HCT116 (cell line): ENCODE data around the gene TJP1. TPM values are rescaled to one million over a fixed set of nuclear protein-coding genes. Genes with fewer than 3 reads are reported as not detected.
A peak's percentile ranks its signal among the peaks of the same experiment; 100 is the strongest.

Source experiments
- ATAC-seq: fragments of 200-7000 bp; cut with Tn5 transposase; 2 replicates; pipeline ENCODE4 v1.9.1; 2020; ENCODE audit warnings: mild to moderate bottlenecking, moderate library complexity
- BruUV-seq: library from RNA; stranded (reverse); fragments of 400-500 nt; replicated peaks from 2 replicates; lab custom pipeline; 2021; lab: Mats Ljungman, UMichigan
- CTCF ChIA-PET: fragments of 300-600 bp; sonication (Branson Sonifier 250); formaldehyde crosslinking; loops from one replicate; lab custom pipeline; 2021; ENCODE audit warnings: antibody characterized with exemption; lab: Charles Lee
- POLR2A ChIA-PET: fragments of 300-600, 350-600 bp; sonication (Branson Sonifier 250); formaldehyde crosslinking; loops from one replicate; lab custom pipeline; 2021; ENCODE audit warnings: antibody characterized with exemption; lab: Charles Lee
- RAD21 ChIA-PET, 2 experiments: fragments of 300-600 bp; sonication (Branson Sonifier 250); formaldehyde crosslinking; loops; one replicate each; lab custom pipeline; 2023; ENCODE audit warnings: low total read pairs in 2 of 2; ENCODE audit not compliant: uncharacterized antibody in 2 of 2, unreplicated experiment in 2 of 2, low non-redundant PET in 1 of 2; lab: Charles Lee
- DNase-seq: peaks from one replicate; pipeline ENCODE4 v3.0.0-alpha.2; 2010; ENCODE audit warnings: low read depth, low spot score
- H2AFZ ChIP-seq: fragments of 200-600 bp; shearing (Covaris generic), sonication (generic); 2 replicates; pipeline ENCODE4 v1.6.1; 2017; ENCODE audit warnings: low read depth, mixed run types, mixed read lengths, antibody characterized with exemption, low read length; ENCODE audit not compliant: poor library complexity, severe bottlenecking
- H3K27ac ChIP-seq: 2 replicates; pipeline ENCODE4 v1.5.1; 2012; ENCODE audit warnings: low read depth, low read length
- H3K27me3 ChIP-seq: fragments of 200-600 bp; sonication (generic); 2 replicates; pipeline ENCODE4 v1.6.1; 2016; ENCODE audit warnings: mixed run types, low read length, mixed read lengths; ENCODE audit not compliant: insufficient read depth
- H3K36me3 ChIP-seq, 2 experiments: fragments of 200-500 bp in 1 of 2; fragments of 200-600 bp in 1 of 2; sonication (Bioruptor generic) in 1 of 2; sonication (generic) in 1 of 2; 2 replicates each; pipeline versions ENCODE4 v1.5.1 to v1.6.1; 2014 to 2016; ENCODE audit warnings: low read length in 2 of 2, inconsistent platforms in 1 of 2, mixed read lengths in 1 of 2, mixed run types in 1 of 2; ENCODE audit not compliant: insufficient read depth in 2 of 2, control insufficient read depth in 1 of 2
- H3K4me1 ChIP-seq, 2 experiments: fragments of 200-600 bp in 1 of 2; sonication (generic) in 1 of 2; 2 replicates each; pipeline versions ENCODE4 v1.5.1 to v1.6.1; 2012 to 2017; ENCODE audit warnings: low read length in 2 of 2, inconsistent platforms in 1 of 2, mild to moderate bottlenecking in 1 of 2, mixed read lengths in 1 of 2, mixed run types in 1 of 2, moderate library complexity in 1 of 2; ENCODE audit not compliant: insufficient read depth in 2 of 2, control insufficient read depth in 1 of 2
- H3K4me2 ChIP-seq: fragments of 200-600 bp; sonication (generic); 2 replicates; pipeline ENCODE4 v1.6.1; 2017; ENCODE audit warnings: mixed run types, low read length, mixed read lengths
- H3K4me3 ChIP-seq, 2 experiments: fragments of 200-600 bp in 1 of 2; sonication (generic) in 1 of 2; replicated peaks in 1 of 2; 2 replicates each; pipeline ENCODE4 v1.5.1; 2011 to 2016; ENCODE audit warnings: low read length in 2 of 2, control low read depth in 1 of 2, low read depth in 1 of 2, mild to moderate bottlenecking in 1 of 2, mixed read lengths in 1 of 2, mixed run types in 1 of 2
- H3K79me2 ChIP-seq: fragments of 200-600 bp; sonication (generic); 2 replicates; pipeline ENCODE4 v1.6.1; 2017; ENCODE audit warnings: mild to moderate bottlenecking, mixed run types, low read length, moderate library complexity, mixed read lengths; ENCODE audit not compliant: insufficient read depth
- H3K9ac ChIP-seq: fragments of 200-600 bp; sonication (generic); 2 replicates; pipeline ENCODE4 v1.6.1; 2016; ENCODE audit warnings: low read length, mixed read lengths
- H3K9me2 ChIP-seq: fragments of 200-600 bp; sonication (generic), shearing (Covaris generic); 2 replicates; pipeline ENCODE4 v1.6.1; 2017; ENCODE audit warnings: mixed run types, mild to moderate bottlenecking, moderate library complexity; ENCODE audit not compliant: insufficient read depth
- H3K9me3 ChIP-seq, 2 experiments: fragments of 200-500 bp in 1 of 2; fragments of 200-600 bp in 1 of 2; sonication (Bioruptor generic) in 1 of 2; sonication (generic) in 1 of 2; 2 replicates each; pipeline ENCODE4 v1.6.1; 2014 to 2017; ENCODE audit warnings: low read length in 2 of 2, mixed read lengths in 2 of 2, inconsistent platforms in 1 of 2, low read depth in 1 of 2, mild to moderate bottlenecking in 1 of 2, mixed run types in 1 of 2, moderate library complexity in 1 of 2; ENCODE audit not compliant: control insufficient read depth in 1 of 2, insufficient read depth in 1 of 2
- H4K20me1 ChIP-seq: fragments of 200-600 bp; sonication (generic), shearing (Covaris generic); 2 replicates; pipeline ENCODE4 v1.6.1; 2017; ENCODE audit warnings: mixed run types, mild to moderate bottlenecking, moderate library complexity; ENCODE audit not compliant: insufficient read depth
- EZH2 ChIP-seq: fragments of 200-600 bp; sonication (generic); IDR thresholded peaks from 2 replicates; pipeline ENCODE4 v1.6.1; 2017; ENCODE audit warnings: antibody characterized with exemption, mixed run types
- FOSL1 ChIP-seq: IDR thresholded peaks from 2 replicates; pipeline ENCODE4 v1.6.1; 2012; ENCODE audit warnings: low read depth
- MAX ChIP-seq: IDR thresholded peaks from 2 replicates; pipeline ENCODE4 v1.6.1; 2012
- SP1 ChIP-seq: IDR thresholded peaks from 2 replicates; pipeline ENCODE4 v1.6.1; 2012; ENCODE audit warnings: low read depth
- TCF7L2 ChIP-seq: IDR thresholded peaks from 2 replicates; pipeline ENCODE4 v1.7.0; 2011; ENCODE audit warnings: borderline replicate concordance, inconsistent platforms; ENCODE audit not compliant: insufficient read depth, insufficient read length; ENCODE audit errors: extremely low read depth
- YY1 ChIP-seq: IDR thresholded peaks from 2 replicates; pipeline ENCODE4 v1.6.1; 2011; ENCODE audit warnings: low read length, low read depth, moderate library complexity, mild to moderate bottlenecking; ENCODE audit not compliant: insufficient replicate concordance; ENCODE audit errors: extremely low read depth
- intact Hi-C: fragments of 100-400 bp; cut with micrococcal nuclease; formaldehyde crosslinking; loops from 2 replicates; pipeline ENCODE4 v1.10.0; 2022
- total RNA-seq: library from RNA; stranded (reverse); gene quantifications from one replicate; pipeline ENCODE4 v1.2.1, GENCODE V29; 2021; ENCODE audit not compliant: unreplicated experiment
- TF ChIP-seq, protein P1 (sequence below): IDR thresholded peaks from 2 replicates; pipeline ENCODE4 v1.6.1; 2012

Gene TJP1
- total RNA-seq, 1 experiment from 2014 or later = 83.6 TPM

- intact Hi-C loops = loop anchor here (2.0 kb wide), 1 partner anchor 26 kb away; no protein-coding TSS in a partner anchor
- no peaks in the 10 kb centered on the region for H4K20me1 ChIP-seq
- ChIA-PET CTCF (interaction anchor here (1.5 kb wide), 2 partner anchors 10 to 103 kb away, joined by 3 to 5 read pairs; no protein-coding TSS in a partner anchor), RAD21 (interaction anchor here in 1 of 2 experiments (0.6 kb wide), 1 partner anchor 103 kb away, joined by 3 read pairs; no protein-coding TSS in a partner anchor), POLR2A (interaction anchor here (1.2 kb wide), 1 partner anchor 103 kb away, joined by 3 read pairs; no protein-coding TSS in a partner anchor)
- TSS peak; percentile 83 for BruUV-seq
- H3K9me2 ChIP-seq = no peaks in the 10 kb centered on the region
- H2AFZ ChIP-seq = peak overlapping the region; percentile 74
- peak overlapping the region; percentile 99 for H3K4me2 ChIP-seq
- no peaks in the 10 kb centered on the region for H3K27me3 ChIP-seq
- no peaks in the 10 kb centered on the region for H3K9me3 ChIP-seq
- H3K4me3 ChIP-seq = peak overlapping the region; percentile 63 to 79
- H3K4me1 ChIP-seq = peaks cover 16 to 31% of the 10 kb centered on the region in 2 experiments
- ATAC-seq (peak; percentile 35), DNase-seq (peak; percentile 52)
- no peak for TF ChIP-seq FOSL1
- TF ChIP-seq MAX = peak; percentile 66
- TF ChIP-seq TCF7L2 = peak; percentile 73
- no peak for TF ChIP-seq SP1
- no peak for TF ChIP-seq EZH2
- TF ChIP-seq, protein P1, sequence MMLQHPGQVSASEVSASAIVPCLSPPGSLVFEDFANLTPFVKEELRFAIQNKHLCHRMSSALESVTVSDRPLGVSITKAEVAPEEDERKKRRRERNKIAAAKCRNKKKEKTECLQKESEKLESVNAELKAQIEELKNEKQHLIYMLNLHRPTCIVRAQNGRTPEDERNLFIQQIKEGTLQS = no peak
- no peak for TF ChIP-seq YY1
- peak overlapping the region; percentile 84 for H3K9ac ChIP-seq
- no peaks in the 10 kb centered on the region for H3K36me3 ChIP-seq
- H3K79me2 ChIP-seq = peaks cover 36% of the 10 kb centered on the region
- H3K27ac ChIP-seq = peak overlapping the region; percentile 93
Measured at GRCh38 chr15:29822684-29823459, 604 bp upstream of the TJP1 start.
